Activated gamma-delta T cell treated with anti-CD3 and anti-CD28 coated beads, Interleukin-2, amount 50 U/mL, for 16 hours (primary cell): Measurements from ENCODE around the gene AMBP.

Experiments used
- DNase-seq: peaks from one replicate; pipeline ENCODE4 v3.0.0-alpha.2; 2020; ENCODE audit warnings: low read depth

The AMBP gene

DNA sequence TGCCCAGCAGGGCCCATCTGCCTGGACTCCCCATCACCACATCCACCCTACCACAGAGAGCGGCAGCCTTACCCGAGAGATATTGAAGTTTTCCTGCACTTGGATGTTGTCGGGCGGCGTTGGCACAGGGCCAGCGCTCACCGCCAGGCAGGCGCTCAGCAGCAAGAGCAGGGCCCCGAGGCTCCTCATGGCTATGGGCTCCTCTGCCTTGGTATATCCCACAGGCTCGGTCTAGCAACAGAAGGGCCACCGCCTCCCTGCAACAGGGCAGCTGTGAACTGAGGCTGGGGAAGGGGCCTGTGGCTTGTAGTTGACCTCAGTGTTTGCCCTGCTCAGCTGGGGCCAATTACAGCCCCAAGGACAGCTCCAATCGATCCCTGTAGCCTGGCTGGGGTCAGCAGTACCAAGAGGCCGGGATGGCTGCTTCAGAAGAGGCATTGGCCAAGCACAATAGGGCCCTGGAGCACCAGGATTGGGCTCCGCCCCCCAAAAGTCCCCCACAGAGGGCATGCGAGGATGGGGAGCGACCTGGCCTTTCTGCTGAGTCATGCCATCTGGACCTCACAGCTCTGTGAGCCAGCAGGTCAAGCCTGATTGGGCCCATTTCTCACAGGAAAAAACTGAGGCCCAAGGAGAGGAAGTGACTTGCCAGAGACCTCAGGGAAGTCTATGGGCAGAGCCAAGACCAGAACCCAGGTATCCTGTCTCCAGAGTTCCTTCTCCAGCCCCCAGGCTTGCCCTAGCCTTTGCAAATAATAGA, at the start of gene AMBP:
Gene AMBP (minus strand): TSS at position 280 of the 760 bp plus-strand sequence. CDS start 91 bp downstream, at position 189.
- no peak for DNase-seq

DNA sequence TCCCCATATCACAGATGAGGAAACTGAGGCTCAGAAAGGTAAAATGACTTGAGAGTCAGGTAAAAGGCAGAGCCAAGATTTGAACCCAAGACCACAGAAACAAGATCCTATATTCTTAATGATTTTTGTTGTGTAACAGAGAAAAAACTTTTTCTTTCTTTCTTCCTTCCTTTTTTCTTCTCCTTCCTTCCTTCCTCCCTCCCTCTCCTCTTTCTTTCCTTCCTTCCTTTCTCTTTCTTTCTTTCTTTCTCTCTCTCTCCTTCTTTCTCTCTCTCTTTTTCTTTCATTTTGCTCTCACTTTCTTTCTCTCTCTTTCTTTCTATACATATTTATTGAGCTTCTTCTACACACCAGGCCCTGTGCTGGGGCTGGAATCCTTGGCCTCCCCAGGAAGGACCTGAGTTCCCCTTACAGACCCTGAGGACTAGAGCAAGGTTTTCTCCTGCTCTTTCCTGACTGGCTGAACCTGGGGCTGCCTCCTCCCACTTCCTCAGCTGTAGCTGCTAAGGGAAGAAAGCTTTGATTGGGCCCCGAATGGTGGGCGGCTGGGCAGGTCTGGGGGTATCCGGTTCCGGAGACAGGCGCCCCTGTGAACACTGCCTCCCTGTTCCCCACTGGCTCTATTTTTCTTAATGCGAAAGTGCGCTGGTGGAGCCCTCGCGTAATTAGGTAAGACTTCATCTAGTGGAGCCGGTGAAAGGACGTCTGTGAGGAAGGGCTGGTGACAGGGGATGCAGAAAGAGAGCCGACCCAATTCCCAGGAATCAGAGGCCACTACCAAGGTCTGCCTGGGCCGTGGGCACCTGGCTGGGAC, 48.4 kb upstream of the AMBP start:
- DNase-seq = no peak

DNA sequence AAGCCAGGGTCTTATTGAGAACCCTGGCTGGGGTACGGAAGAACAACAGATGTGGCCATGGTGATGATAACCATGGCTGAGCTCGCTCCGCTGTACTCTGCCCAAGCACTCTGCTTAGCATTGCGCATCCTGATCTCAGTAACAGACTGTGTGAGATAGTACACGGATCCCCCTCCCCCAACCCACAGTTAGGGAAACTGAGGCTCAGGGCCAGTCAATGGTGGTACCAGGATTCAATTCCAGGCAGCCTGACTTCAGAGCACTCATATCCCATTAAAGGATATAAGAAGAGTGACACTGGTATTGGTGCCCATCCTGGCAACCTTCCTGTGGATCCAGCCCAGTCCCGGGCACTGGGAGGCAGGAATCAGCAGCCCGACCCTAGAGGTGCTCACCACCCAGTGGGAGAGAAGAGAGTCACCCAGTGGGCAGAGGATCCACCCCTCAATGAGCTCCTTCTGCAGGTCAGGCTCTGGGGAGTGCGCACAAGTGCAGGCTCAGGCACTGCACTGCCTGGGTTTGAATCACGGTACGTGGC, 47.4 kb upstream of the AMBP start:
- DNase-seq = no peak

DNA sequence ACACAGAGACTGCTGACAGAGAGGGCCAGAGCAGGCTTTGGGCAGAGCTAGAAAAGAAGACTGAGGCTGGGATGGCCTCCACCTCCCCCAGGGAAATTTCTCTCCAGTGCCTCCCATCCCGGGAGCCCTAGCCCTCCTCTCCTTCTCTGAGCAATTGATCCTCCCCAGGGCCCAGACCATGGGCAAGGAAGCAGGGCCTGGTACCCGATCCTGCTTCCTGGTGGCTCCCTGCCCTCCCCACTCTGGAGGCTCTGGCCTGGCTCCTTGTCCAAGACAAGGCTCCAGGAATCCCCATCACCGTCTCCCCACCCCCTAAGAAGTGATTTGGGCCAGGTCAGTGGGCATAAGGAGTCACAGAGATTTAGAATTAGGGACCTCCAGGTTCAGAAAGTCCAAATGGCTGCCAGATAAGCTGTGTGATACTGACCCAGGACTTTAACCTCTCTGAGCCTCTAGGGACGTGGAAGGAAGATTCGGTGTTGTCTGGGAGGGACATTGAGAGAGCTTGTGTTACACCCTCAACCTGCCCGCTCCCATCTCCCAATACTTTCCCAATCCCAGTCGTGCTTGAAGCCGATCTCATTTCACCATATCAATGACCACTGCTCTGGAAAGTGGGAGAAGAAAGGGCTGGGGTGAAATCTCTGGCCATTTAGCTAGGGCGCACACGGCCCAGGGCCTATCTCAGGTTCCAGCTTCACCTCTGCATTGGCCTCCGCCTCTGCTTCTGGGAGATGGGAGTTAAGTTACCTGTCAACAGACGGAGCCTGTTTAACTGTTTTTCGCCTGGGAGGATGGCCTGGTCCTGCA, 46.8 kb upstream of the AMBP start:
- no peak for DNase-seq

DNA sequence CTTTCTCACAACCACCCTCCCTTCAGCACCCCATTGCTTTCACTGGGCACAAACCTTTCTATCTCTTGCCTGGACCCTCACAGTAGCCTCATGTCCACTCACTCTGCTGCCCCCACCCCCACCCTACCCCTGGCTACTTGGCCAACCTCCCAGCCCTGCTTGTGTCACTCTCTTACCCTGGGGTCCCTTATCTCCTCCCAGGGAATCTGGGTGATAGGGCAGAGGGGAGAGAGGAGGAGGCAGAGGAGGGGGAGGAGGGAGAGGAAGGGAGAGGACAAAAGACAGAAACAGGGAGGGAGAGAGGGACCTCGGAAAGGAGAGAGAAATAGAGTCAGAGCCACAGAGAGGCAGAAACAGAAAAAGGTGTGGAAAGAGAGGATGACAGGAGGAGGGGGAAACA, 46.0 kb upstream of the AMBP start:
- DNase-seq = no peak

DNA sequence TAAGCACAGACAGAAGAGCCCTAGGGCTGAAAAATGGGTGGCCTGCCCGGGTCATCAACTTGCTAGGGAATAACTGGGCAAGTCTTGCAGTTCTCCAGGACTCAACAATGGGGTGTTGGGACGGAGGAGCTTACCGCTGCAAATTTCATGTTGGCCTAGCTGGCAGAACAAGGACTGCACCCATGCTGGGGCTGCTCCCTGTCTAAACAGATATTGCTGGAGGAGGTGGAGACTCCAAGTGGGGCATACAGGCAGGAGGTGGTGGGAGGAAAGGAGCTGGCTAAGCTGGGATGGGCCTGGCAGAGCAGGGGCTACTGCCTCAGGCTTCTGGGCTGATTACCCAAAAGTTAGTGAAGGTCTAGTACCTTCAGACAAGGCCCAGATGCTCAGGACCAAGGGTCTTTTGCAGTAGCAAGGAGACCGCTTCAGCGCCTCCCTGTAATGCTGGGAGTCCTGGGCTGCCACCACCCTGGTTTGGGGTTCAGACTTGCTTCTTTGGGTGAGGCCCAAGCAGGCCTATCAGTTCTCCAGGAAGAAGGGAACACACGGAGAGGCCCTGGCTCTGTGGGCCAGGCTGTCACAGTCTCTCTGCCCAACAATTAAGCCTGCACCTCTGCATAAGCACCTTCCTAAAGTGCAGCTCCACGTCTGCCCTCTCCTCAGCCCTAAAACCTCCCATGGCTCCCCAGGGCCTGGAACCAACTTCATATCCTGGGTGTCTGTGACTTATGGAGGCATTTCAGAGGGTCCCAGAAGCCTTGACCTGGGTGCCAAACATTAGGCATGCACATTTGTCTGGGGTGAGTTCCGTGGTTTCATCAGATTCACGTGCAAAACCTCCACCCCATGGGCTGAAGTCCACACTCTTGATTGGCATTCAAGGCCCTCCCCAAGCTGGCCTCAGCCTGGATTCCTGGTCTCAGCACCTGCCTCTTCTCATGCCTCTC, 45.2 kb upstream of the AMBP start:
- no peak for DNase-seq

DNA sequence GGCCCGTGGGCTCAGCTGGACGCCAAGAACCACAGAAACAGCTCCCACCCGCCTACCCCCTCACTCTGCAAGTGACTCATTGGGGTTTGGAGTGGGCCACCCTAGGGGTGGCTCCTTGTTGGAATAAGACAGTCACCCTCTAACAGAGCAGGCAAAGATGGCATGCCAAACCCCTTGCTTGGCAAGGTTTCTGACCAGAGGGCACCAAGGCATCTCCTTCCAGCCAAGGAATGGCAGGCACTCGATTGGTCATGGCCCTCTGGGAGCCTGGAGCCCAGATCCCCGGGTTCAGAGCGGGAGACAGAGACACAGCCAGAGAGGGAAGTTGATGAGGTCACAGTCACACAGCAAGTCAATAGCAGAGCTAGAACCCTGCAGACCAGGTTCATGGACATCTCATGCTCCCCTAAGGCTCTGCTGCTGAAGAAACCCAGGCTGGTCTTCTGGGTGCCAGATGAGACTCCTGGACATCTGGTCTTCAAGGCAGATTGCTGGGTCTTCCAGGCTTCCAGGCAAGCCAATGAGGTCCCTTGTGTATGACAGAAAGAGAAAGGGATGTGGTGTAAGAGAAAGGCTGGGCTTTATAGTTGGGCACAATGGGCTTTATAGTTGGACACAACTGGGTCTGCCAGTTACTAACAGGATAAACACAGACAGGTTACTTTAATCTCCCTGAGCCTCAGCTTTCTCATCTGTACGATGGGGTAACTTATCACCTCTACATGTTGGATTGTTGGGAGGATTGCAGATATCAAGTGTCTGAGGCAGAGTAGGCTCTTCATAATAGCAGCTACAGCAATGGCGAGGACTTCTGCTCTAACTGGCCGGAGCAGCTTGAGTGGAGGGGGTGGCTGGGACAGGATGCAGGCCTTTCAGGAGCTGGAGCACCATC, 44.3 kb upstream of the AMBP start:
- DNase-seq = no peak

DNA sequence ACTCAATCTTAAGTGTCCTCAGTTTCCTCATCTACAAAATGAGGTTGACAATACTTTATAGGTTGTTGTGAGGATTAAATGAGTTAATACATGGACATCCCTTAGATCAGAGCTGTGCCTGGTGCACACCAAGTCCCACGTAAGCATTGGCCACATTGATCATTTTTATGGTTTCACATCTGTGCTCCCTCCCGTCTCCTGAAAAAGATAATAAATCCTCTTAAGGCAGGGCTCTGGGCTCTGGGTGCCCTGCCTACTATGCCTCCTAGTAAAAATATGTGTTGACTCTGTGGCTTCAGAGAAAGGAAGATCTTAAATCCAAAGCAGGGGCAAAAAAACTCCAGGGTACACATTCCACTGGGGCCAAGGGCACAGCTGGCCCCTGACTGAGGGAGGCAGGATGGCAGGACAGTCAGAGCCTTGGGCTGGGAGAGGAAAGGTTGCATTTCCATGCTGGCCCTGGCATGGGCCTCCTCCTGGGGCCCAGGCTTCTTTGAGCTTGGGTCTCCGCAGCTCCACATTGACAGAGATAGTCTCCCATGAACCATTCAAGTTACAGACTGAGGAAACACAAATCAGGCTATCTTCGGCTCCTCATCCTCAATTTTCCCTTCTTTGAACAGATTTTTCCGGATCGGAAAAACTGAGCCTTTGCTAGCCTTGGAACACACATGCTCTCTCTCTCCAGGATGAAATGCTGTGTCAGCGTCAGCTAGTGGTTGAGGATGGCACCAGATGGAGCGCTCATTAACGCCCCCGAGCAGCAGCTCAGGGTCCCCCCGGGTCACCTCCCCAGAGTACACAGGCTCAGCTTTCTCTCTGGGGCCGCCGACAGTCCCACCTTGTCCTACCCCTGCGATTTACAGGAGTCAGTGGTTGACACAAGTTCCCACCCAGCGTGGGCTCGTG, 43.4 kb upstream of the AMBP start:
- no peak for DNase-seq

DNA sequence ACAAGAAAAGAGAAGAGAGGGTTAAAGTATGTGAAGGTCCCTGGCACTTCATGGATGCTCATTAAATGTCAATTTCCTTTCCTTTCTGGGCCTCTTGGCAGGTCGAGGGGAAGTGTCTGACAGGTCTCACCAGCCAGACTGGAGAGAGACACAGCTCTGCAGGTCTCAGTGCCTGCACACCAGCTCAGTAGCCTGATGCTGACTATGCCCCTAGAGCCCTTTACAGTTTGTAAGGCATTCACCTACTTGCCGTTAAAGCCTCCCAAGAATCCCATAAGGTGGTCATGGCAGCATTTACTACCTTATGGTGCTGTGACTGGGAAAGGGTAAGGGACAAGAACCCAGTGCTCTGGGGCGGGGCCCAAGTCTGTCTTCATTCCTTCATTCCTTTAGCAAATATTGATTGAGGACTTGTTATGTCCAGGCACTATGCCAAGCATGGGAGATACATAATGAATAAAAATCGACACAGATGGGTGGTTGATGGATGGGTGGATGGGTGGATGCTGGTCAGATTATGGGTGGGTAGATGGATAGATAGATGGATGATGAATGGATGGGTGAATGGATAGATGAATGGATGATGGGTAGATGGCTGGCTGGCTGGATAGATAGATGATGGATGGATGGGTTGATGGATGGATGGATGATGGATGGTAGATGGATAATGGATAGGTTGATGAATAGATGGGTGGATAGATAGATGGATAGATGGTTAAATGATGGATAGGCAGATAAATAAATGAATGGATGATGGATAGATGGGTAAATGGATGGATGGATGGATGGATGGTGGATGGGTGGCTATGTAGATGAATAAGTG, 42.3 kb upstream of the AMBP start:
- DNase-seq = no peak

DNA sequence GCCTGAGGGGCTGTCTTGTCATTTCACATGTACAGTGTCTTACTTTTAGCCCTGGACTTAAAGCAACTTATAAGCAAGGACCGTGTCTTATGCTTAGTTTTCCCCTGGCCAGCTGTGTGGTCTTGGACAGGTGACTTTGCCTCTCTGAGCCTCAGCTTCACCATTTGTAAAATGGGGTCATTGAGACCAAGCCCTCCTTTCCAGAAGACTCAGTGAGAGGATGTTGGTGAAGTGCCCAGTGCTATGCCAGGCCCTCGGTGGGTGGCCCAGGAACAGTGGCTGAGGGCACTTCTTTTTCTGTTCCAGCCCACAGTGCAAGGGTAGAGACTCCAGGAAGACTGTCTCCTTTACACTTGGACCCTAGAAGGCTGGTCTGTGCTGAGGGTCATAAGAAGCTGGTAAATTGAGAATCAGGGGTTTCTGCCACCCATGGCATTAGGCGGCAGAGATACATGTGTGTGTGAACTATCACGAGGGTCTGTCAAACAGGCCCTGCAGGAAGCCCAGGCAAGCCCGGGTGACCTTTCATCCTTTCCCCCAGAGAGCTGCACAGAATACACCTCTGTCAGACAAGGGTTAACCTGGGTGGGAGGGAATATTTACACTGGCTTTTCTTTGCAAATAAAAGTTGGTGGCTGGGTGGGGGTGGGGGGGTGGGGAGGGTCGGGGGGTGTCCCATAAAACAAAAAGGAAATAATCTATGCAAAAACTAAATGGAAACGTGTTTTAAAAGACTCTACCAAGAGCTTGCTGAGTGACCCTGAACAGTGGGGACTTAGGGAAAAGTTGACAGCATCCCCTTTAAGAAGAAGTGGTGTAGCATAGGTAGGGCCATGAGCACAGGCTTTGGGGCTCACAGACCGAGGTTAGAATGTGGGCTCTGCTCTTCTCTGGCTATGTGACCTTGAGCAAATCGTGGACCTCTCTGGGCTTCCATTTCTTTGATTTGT, 41.4 kb upstream of the AMBP start:
- DNase-seq = no peak

DNA sequence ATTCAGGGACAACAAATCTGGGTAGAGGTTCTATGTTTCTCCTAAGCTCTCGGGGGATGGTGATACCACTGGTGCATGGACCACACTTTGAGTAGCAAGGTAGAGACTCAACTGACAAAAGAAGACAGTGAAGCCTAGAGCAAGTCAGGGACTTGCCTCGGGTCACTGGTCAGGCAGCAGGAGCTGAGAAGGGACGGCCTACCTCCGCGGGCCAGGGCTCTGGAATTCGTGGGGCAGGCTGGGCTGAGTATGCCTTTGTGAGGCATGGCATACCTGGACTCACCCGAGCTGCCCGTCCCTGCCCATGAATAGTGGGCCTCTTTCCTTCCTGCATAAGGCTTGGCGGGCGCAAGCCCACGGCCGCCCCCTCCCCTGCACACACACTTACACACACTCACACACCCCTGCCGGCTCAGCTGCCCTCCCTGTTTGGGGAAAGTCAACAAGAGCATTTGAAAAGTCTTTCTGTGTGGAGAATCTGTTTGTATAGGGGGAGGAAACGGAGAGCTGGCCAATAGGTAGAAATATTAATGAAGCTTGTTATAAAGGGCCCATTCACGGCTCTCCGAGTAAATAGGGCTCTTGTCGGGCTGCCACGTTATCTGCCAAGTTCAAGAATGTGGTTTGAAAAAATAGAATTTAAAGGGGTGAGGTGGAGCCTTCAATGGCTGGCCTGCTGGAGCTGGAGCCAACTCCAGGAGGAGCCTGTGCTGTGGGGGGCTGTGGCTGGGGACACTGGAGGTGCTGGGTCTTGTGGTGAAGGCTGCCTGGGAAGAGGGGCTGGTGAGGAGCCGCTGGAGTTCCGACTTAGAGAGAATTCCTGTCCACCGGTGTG, 40.1 kb upstream of the AMBP start:
- no peak for DNase-seq

DNA sequence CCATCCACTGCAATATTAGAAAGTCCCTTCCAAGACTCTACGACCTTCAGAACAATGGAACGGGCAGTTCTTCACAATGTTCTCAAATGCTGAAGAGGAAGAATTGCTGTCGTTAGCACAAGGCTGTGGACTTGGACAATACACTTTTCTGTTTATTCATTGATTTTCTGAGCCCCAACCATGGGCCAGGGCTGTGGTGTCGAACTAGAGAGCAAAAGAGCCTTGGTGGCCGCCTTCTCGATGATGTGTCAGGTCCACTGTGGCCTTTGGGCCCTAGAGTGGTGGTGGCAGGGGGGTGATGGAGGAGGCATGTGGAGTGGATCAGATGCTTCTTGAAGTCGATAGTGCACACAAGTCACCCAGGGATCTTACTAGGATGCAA, 39.5 kb upstream of the AMBP start:
- no peak for DNase-seq

DNA sequence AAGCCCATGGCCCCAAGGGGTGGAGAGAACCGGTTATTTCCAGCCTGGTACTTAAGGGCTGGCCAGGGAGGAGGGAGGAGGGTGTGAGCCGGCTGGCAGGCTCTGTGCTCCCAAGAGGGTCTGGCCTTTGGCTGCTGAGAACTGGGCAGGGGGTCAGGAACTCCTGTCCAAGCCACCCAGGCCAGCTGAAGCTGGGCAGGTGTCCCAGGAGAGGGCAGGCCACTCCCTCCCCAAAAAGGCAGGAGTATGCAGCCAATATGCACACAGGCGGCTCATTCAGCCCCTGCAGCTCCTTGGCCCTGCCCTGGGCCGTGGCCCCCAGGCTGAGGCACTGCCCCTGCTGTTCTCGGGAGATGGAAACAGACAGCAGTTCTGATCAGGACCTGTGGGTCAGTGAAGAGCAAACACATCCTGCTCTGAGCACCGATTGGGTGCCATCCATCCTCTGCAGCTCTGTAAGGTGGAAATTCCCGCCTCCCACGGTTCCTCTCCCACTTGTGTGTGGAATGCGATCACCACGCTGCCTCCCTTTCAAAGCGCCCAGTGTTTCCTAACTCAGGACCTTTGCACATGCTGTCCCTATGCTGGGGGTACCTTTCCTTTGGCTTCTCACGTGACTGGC, 38.1 kb upstream of the AMBP start:
- no peak for DNase-seq

DNA sequence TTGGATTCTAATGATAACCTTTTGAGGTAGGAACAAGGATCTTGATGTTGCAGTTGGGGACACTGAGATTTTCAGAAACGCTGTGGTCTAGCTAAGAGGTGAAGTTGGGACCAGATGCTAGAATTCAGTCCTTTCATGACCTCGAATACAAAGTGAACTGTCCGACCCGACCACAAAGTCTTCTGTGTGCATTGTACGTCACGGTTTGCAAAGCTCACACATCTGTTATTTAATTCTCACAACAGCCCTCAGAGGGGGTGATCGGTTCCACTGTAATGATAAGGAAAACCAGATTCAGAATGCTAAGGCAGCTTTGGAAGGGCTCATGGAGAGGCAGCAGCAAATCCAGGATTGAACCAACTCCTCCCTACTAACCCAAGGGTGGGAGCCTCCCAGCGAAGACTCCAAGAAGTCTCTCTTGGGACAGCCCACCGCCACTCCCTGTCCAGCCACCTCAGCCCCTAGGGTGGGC, 37.6 kb upstream of the AMBP start:
- DNase-seq = no peak

DNA sequence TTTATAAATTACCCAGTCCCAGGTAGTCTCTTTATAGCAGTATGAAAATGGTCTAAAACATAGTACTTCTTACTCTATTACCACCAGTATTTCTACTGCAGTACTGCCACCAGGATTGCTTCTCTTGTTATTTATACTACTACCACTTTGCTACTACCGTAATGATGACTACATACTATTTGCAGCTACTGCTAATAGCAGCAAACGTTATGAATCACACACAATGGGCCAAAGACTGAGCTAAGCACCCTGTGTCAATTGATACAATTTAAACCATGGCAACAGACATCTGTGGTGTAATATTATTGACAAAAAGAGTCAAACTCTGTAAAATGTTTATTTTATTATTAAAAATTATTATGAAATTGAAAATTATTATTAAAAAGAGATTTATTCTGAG, 36.3 kb upstream of the AMBP start:
- DNase-seq = no peak
